Prostate gland (tissue), 2 donors: Measurements from ENCODE around the gene TMEM150B. TPM values are rescaled to one million over a fixed set of nuclear protein-coding genes. Genes with fewer than 3 reads are reported as not detected.

Experiments used
- DNase-seq: peaks from one replicate; pipeline ENCODE4 v3.0.0-alpha.2; 2019; ENCODE audit warnings: low spot score
- H3K27ac ChIP-seq, 2 donors: fragments of 200-600 bp; sonication (generic); 2 replicates each; pipeline ENCODE4 v1.5.1; 2017 to 2019
- H3K27me3 ChIP-seq: fragments of 200-600 bp; sonication (generic); replicated peaks from 2 replicates; pipeline ENCODE4 v1.5.1; 2019; ENCODE audit not compliant: insufficient read depth
- H3K36me3 ChIP-seq, 2 donors: fragments of 200-600 bp; sonication (generic); 1 replicate in 1 of 2; 2 replicates in 1 of 2; pipeline versions ENCODE4 v1.5.1 to v1.8.1; 2017 to 2019
- H3K4me1 ChIP-seq: fragments of 200-600 bp; sonication (generic); replicated peaks from 2 replicates; pipeline ENCODE4 v1.5.1; 2019
- H3K4me3 ChIP-seq, 2 donors: fragments of 200-600 bp; sonication (generic); 2 replicates each; pipeline ENCODE4 v1.5.1; 2017 to 2019
- H3K9me3 ChIP-seq: fragments of 200-600 bp; sonication (generic); 2 replicates; pipeline ENCODE4 v1.5.1; 2017
- POLR2A ChIP-seq: fragments of 450-650 bp; IDR thresholded peaks from one replicate; pipeline ENCODE4 v1.6.1; 2016; ENCODE audit warnings: antibody characterized with exemption, mild to moderate bottlenecking
- POLR2AphosphoS5 ChIP-seq: sonication (generic); formaldehyde crosslinking; IDR thresholded peaks from one replicate; pipeline ENCODE4 v1.6.1; 2017; ENCODE audit warnings: antibody characterized with exemption
- WGBS: methylation state at CpG from one replicate; pipeline ENCODE4 v1.1.5; 2018; 5-methylcytosine and 5-hydroxymethylcytosine counted together
- intact Hi-C: fragments of 100-400 bp; cut with DNase I; formaldehyde crosslinking; loops from one replicate; pipeline ENCODE4 v1.14.2; 2022
- total RNA-seq, 2 donors: library from RNA; depleted of rRNA; stranded (reverse); fragments of >200 nt; gene quantifications; one replicate each; pipeline ENCODE4 v1.1.0, GENCODE V29; 2016
- TF ChIP-seq, protein P1 (sequence below), 4 experiments: fragments of 200-600 bp in 2 of 4; fragments of 450-650 bp in 2 of 4; sonication (generic) in 2 of 4; IDR thresholded peaks; 1 replicate in 3 of 4; 2 replicates in 1 of 4; pipeline ENCODE4 v1.5.1; 2016 to 2019; ENCODE audit warnings: antibody characterized with exemption in 4 of 4, mild to moderate bottlenecking in 2 of 4, moderate library complexity in 2 of 4

The TMEM150B gene
- total RNA-seq, 2 donors from 2014 or later, result not detected

DNA sequence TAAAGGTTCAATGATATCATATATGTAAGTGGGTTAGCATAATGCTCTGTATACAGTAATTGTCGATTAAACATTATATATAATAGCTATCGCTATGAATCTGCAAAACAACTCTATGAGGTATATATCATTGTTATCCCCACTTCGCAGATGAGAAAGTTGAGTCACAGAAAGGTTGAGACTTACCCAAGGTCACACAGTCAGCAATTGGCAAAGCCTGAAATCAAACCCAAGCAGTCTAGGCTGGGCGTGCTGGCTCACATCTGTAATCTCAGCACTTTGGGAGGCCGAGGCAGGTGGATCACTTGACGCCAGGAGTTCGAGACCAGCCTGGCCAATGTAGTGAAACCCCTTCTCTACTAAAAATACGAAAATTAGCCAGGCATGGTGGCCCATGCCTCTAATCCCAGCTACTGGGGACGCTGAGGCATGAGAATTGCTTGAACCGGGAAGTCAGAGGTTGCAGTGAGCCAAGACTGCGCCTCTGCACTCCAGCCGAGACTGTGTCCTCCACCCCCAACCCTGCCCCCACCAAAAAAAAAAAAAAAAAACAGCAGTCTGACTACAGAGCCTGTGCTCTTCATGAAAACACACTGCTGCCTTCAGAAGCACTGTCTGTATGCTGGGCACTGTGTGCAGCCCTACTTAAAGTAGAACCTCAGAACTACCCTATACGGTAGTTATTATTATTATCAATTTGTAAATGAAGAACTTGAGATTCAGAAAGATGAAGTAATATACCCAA, 46.6 kb downstream of the TMEM150B start:
- no peak for DNase-seq
- H3K4me1 ChIP-seq, result peaks cover 3% of the 10 kb centered on the region
- 88% methylated on average over 13 of the region's 13 CpGs for whole genome bisulfite sequencing
- no peaks in the 10 kb centered on the region for H3K9me3 ChIP-seq
- no peak overlapping the region for H3K4me3 ChIP-seq
- intact Hi-C loops, result no loop called here
- TF ChIP-seq POLR2A (no peak), POLR2AphosphoS5 (no peak)
- TF ChIP-seq, protein P1, sequence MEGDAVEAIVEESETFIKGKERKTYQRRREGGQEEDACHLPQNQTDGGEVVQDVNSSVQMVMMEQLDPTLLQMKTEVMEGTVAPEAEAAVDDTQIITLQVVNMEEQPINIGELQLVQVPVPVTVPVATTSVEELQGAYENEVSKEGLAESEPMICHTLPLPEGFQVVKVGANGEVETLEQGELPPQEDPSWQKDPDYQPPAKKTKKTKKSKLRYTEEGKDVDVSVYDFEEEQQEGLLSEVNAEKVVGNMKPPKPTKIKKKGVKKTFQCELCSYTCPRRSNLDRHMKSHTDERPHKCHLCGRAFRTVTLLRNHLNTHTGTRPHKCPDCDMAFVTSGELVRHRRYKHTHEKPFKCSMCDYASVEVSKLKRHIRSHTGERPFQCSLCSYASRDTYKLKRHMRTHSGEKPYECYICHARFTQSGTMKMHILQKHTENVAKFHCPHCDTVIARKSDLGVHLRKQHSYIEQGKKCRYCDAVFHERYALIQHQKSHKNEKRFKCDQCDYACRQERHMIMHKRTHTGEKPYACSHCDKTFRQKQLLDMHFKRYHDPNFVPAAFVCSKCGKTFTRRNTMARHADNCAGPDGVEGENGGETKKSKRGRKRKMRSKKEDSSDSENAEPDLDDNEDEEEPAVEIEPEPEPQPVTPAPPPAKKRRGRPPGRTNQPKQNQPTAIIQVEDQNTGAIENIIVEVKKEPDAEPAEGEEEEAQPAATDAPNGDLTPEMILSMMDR (IDR thresholded peaks at IDR 0.05), result no peak
- H3K36me3 ChIP-seq, result peaks cover 0 to 12% of the 10 kb centered on the region in 2 donors
- H3K27ac ChIP-seq, result no peak overlapping the region
- H3K27me3 ChIP-seq, result no peaks in the 10 kb centered on the region

DNA sequence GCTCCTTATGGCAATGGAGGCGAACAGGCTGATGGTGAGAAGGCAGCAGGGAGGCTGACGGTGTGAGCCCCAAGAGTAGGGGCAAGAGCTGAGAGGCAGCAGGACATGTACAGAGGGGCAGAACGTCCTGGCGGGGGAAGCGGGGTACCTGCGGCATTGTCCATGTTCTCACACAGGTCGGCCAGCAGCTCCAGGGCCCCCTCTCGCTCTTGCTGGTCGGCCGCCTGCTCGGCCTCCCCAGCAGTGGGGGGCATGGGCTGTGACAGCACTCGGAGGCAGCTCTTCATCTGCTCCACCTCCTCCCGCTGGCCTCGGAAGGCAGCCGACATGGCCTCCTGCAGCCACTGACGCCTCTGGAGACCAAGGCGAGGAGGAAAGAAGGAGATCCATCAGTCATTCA, 47.6 kb downstream of the TMEM150B start:
- no peaks in the 10 kb centered on the region for H3K9me3 ChIP-seq
- 94% methylated on average over 16 of the region's 17 CpGs for WGBS
- H3K4me3 ChIP-seq, result no peak overlapping the region
- intact Hi-C loops, result no loop called here
- H3K27me3 ChIP-seq, result no peaks in the 10 kb centered on the region
- H3K27ac ChIP-seq, result no peak overlapping the region
- H3K4me1 ChIP-seq, result peaks cover 3% of the 10 kb centered on the region
- DNase-seq, result no peak
- peaks cover 0 to 12% of the 10 kb centered on the region in 2 donors for H3K36me3 ChIP-seq
- TF ChIP-seq POLR2AphosphoS5 (no peak), POLR2A (no peak)
- TF ChIP-seq, protein P1 (IDR thresholded peaks at IDR 0.05), result no peak

DNA sequence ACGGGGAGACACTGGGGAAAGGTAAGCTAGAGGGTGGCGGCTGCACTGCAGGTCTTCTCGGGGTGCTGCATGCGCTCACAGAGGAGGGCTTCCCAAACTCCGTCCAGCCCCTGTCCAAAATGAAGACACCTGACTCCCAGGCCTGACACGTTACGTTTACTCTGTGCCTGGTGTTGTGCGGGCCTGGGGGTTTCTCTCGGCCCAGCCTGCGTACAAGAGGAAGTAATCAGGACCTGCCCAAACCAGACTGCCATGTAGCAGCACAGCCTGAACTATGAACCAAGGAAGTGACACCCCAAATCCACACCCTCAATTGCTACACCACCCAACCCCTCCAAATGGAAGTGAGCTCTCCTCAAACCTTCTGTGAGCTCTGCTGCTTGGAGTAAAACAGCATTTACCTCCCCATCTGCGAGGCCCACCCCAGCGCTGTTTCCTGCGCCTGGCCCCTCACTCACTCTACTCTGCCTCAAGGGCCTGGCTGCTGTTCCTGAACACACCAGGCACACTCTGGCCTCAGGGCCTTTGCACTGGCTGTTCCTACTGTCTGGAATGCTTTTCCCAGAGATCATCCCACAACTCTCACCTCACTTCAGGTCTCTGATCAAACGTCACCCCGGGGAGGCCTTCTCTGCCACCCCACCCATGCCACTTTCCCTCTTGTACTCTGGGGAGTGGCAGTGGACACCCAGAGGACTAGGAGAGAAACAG, 48.3 kb downstream of the TMEM150B start:
- intact Hi-C loops, result no loop called here
- Histone ChIP-seq H3K4me1 (peaks cover 3% of the 10 kb centered on the region), H3K27ac (no peak overlapping the region), H3K36me3 (peaks cover 0 to 12% of the 10 kb centered on the region in 2 donors), H3K27me3 (no peaks in the 10 kb centered on the region), H3K9me3 (no peaks in the 10 kb centered on the region), H3K4me3 (no peak overlapping the region)
- TF ChIP-seq, protein P1 (IDR thresholded peaks at IDR 0.05), result no peak
- TF ChIP-seq POLR2AphosphoS5 (no peak), POLR2A (no peak)
- 86% methylated on average over 15 of the region's 15 CpGs for WGBS
- no peak for DNase-seq

DNA sequence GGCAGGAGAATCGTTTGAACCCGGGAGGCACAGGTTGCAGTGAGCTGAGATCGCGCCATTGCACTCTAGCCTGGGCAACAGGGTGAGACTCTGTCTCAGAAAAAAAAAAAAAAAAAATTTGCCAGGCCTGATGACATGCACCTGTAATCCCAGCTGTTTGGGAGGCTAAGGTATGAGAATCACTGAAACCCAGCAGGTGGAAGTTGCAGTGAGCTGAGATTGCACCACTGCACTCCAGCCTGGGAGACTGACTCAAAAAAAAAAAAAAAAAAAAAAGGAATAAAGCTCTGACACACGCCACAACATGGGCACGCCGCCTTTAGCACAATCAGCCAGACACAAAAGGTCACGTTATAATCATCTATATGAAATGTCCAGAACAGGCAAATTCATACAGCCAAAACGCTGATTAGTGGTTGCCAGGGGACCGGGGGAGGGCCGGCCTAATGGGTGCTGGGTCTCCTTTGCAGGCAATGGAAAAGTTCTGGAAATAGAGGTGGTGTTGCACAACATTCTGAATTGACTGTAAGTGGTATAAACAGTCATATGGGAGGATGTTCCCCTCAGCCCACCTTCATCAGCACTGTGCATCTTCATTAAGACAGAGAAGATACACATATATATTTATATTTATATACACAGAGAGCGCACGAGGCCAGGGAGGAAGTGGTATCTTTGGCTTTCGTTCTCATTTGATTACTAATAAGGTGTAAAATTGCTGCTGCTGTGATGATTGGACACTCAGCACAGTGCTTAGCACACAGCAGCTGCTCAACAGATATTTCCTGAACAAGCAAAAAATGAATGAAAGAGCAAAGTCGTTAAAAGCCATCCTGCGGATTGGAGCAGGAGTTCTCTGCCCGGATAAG, 49.1 kb downstream of the TMEM150B start:
- Histone ChIP-seq H3K27me3 (no peaks in the 10 kb centered on the region), H3K9me3 (no peaks in the 10 kb centered on the region), H3K4me1 (peaks cover 3% of the 10 kb centered on the region), H3K36me3 (peaks cover 0 to 12% of the 10 kb centered on the region in 2 donors), H3K27ac (no peak overlapping the region), H3K4me3 (no peak overlapping the region)
- intact Hi-C loops, result no loop called here
- DNase-seq, result no peak
- TF ChIP-seq, protein P1 (IDR thresholded peaks at IDR 0.05), result no peak
- TF ChIP-seq POLR2A (no peak), POLR2AphosphoS5 (no peak)
- WGBS, result 77% methylated on average over 17 of the region's 17 CpGs
